Measurements from ENCODE around the gene BRAT1. TPM values are rescaled to one million over a fixed set of nuclear protein-coding genes. Genes with fewer than 3 reads are reported as not detected.

The BRAT1 gene
- total and polyA plus RNA-seq, 2 donors (not counting 1 experiment from before 2014, with no cell fraction given), result 36.8 to 68.3 TPM

- Histone ChIP-seq H3K9me3 (ENCODE audit: control extremely low read depth in 1 of 3, control insufficient read depth in 2 of 3, insufficient read depth in 1 of 3, low read length in 2 of 3) (peaks cover 0 to 5% (median 0%) of the 10 kb centered on the region in 3 donors), H3K27ac (ENCODE audit: low read length in 2 of 2) (no peak overlapping the region), H3K9ac (ENCODE audit: low read length) (no peak overlapping the region), H3K4me3 (ENCODE audit: control extremely low read depth in 1 of 5, extremely low read depth in 1 of 5, insufficient read depth in 1 of 5, low read depth in 2 of 5, low read length in 4 of 5) (no peak overlapping the region), H3K4me2 (replicated peaks; ENCODE audit: low read depth, low read length, poor library complexity, severe bottlenecking) (no peak overlapping the region), H4K20me1 (ENCODE audit: control insufficient read depth, insufficient read depth, low read length, poor library complexity, severe bottlenecking) (no peaks in the 10 kb centered on the region), H3K27me3 (replicated peaks in 1 of 4; ENCODE audit: control extremely low read depth in 1 of 4, control insufficient read depth in 3 of 4, insufficient read depth in 4 of 4, low read length in 3 of 4) (peaks cover 0 to 2% (median 0%) of the 10 kb centered on the region in 4 experiments), H3K4me1 (ENCODE audit: control insufficient read depth in 2 of 2, insufficient read depth in 2 of 2, low read length in 2 of 2) (peaks cover 0 to 8% of the 10 kb centered on the region in 2 donors), H2AFZ (ENCODE audit: insufficient read depth, low read depth, low read length, poor library complexity, severe bottlenecking) (no peak overlapping the region), H3K79me2 (ENCODE audit: control insufficient read depth, insufficient read depth, low read length) (no peaks in the 10 kb centered on the region), H3K36me3 (replicated peaks in 1 of 2; ENCODE audit: control extremely low read depth in 1 of 2, control insufficient read depth in 1 of 2, extremely low read depth in 1 of 2, insufficient read depth in 2 of 2, low read length in 1 of 2) (no peaks in the 10 kb centered on the region)
- ChIA-PET CTCF (no interaction called here), POLR2A (no interaction called here)
- Mint-ChIP-seq H3K27me3 (no peaks in the 10 kb centered on the region), H3K27ac (no peak overlapping the region), H3K9me3 (ENCODE audit: insufficient read depth) (no peaks in the 10 kb centered on the region), H3K4me1 (peaks cover 6% of the 10 kb centered on the region), H3K4me3 (no peak overlapping the region)
- TF ChIP-seq, protein P1, sequence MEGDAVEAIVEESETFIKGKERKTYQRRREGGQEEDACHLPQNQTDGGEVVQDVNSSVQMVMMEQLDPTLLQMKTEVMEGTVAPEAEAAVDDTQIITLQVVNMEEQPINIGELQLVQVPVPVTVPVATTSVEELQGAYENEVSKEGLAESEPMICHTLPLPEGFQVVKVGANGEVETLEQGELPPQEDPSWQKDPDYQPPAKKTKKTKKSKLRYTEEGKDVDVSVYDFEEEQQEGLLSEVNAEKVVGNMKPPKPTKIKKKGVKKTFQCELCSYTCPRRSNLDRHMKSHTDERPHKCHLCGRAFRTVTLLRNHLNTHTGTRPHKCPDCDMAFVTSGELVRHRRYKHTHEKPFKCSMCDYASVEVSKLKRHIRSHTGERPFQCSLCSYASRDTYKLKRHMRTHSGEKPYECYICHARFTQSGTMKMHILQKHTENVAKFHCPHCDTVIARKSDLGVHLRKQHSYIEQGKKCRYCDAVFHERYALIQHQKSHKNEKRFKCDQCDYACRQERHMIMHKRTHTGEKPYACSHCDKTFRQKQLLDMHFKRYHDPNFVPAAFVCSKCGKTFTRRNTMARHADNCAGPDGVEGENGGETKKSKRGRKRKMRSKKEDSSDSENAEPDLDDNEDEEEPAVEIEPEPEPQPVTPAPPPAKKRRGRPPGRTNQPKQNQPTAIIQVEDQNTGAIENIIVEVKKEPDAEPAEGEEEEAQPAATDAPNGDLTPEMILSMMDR (IDR thresholded peaks at IDR 0.05), result no peak
- no peak for TF ChIP-seq EZH2 (IDR thresholded peaks at IDR 0.05; ENCODE audit: borderline replicate concordance, insufficient read depth, low read depth, low read length, poor library complexity, severe bottlenecking)
- 83% methylated on average over 11 of the region's 13 CpGs for WGBS (ENCODE audit: insufficient coverage)
- intact Hi-C loops (cut with micrococcal nuclease), result no loop called here
- ATAC-seq (ENCODE audit: low read depth), result no peak
- no peak for DNase-seq
Observed at GRCh38 chr7:2597273-2597640, 41.9 kb upstream of the BRAT1 start.

GRCh38 chr7:2596464-2597272, 41.3 kb upstream of the BRAT1 start:
- Histone ChIP-seq H3K9me3 (ENCODE audit: control extremely low read depth in 1 of 3, control insufficient read depth in 2 of 3, insufficient read depth in 1 of 3, low read length in 2 of 3) (peaks cover 0 to 5% (median 0%) of the 10 kb centered on the region in 3 donors), H3K4me1 (ENCODE audit: control insufficient read depth in 2 of 2, insufficient read depth in 2 of 2, low read length in 2 of 2) (peaks cover 0 to 8% of the 10 kb centered on the region in 2 donors), H4K20me1 (ENCODE audit: control insufficient read depth, insufficient read depth, low read length, poor library complexity, severe bottlenecking) (no peaks in the 10 kb centered on the region), H3K27ac (ENCODE audit: low read length in 2 of 2) (no peak overlapping the region), H3K9ac (ENCODE audit: low read length) (no peak overlapping the region), H3K36me3 (replicated peaks in 1 of 2; ENCODE audit: control extremely low read depth in 1 of 2, control insufficient read depth in 1 of 2, extremely low read depth in 1 of 2, insufficient read depth in 2 of 2, low read length in 1 of 2) (no peaks in the 10 kb centered on the region), H3K4me3 (ENCODE audit: control extremely low read depth in 1 of 5, extremely low read depth in 1 of 5, insufficient read depth in 1 of 5, low read depth in 2 of 5, low read length in 4 of 5) (no peak overlapping the region), H2AFZ (ENCODE audit: insufficient read depth, low read depth, low read length, poor library complexity, severe bottlenecking) (no peak overlapping the region), H3K27me3 (replicated peaks in 1 of 4; ENCODE audit: control extremely low read depth in 1 of 4, control insufficient read depth in 3 of 4, insufficient read depth in 4 of 4, low read length in 3 of 4) (peaks cover 0 to 2% (median 0%) of the 10 kb centered on the region in 4 experiments), H3K4me2 (replicated peaks; ENCODE audit: low read depth, low read length, poor library complexity, severe bottlenecking) (no peak overlapping the region), H3K79me2 (ENCODE audit: control insufficient read depth, insufficient read depth, low read length) (no peaks in the 10 kb centered on the region)
- ChIA-PET CTCF (interaction anchor here (0.7 to 1.1 kb wide), 2 partner anchors 10 to 12 kb away, joined by 3 to 7 read pairs; no protein-coding TSS in a partner anchor), POLR2A (no interaction called here)
- 95% methylated on average over 21 of the region's 22 CpGs for WGBS (ENCODE audit: insufficient coverage)
- intact Hi-C loops (cut with micrococcal nuclease), result no loop called here
- Mint-ChIP-seq H3K27ac (no peak overlapping the region), H3K9me3 (ENCODE audit: insufficient read depth) (no peaks in the 10 kb centered on the region), H3K4me3 (no peak overlapping the region), H3K27me3 (no peaks in the 10 kb centered on the region), H3K4me1 (peaks cover 6% of the 10 kb centered on the region)
- DNase-seq (no peak), ATAC-seq (ENCODE audit: low read depth) (no peak)
- TF ChIP-seq, protein P1 (IDR thresholded peaks at IDR 0.05), result no peak
- no peak for TF ChIP-seq EZH2 (IDR thresholded peaks at IDR 0.05; ENCODE audit: borderline replicate concordance, insufficient read depth, low read depth, low read length, poor library complexity, severe bottlenecking)

Measured in B cell (primary cell).